ENCODE results near the gene CCNDBP1.
A peak's percentile ranks its signal among the peaks of the same experiment; 100 is the strongest.
"Not testable (repeated sequence)": the region's sequence is repeated elsewhere in the genome, so short reads cannot be mapped to it uniquely, and the experiment has no call there.

CCNDBP1 gene

DNA sequence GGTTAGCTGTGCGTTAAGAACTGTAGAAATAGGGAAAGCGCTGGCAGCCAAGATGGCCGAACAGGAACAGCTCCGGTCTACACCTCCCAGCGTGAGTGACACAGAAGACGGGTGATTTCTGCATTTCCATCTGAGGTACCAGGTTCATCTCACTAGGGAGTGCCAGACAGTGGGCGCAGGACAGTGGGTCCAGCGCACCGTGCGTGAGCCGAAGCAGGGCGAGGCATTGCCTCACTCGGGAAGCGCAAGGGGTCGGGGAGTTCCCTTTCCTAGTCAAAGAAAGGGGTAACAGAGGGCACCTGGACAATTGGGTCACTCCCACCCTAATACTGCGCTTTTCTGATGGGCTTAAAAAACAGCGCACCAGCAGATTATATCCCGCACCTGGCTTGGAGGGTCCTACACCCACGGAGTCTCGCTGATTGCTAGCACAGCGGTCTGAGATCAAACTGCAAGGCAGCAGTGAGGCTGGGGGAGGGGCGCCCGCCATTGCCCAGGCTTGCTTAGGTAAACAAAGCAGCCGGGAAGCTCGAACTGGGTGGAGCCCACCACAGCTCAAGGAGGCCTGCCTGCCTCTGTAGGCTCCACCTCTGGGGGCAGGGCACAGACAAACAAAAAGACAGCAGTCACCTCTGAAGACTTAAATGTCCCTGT lies 9.4 kb upstream of the CCNDBP1 start:
- H3K27me3 Mint-ChIP-seq; H3K27ac Mint-ChIP-seq (ENCODE audit: low read depth); H3K4me3 Mint-ChIP-seq; H3K9me3 Mint-ChIP-seq; H3K4me1 Mint-ChIP-seq; DNase-seq (ENCODE audit: low spot score in 2 of 2); ATAC-seq (replicated peaks; ENCODE audit: extremely low read depth, poor library complexity, severe bottlenecking): not testable (repeated sequence)
- peaks cover 19% of the 10 kb centered on the region for H3K36me3 Mint-ChIP-seq (ENCODE audit: insufficient read depth)

DNA sequence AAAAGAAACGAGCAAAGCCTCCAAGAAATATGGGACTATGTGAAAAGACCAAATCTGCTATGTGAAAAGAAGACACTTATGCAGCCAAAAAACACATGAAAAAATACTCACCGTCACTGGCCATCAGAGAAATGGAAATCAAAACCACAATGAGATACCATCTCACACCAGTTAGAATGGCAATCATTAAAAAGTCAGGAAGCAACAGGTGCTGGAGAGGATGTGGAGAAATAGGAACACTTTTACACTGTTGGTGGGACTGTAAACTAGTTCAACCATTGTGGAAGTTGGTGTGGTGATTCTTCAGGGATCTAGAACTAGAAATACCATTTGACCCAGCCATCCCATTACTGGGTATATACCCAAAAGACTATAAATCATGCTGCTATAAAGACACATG lies 8.1 kb upstream of the CCNDBP1 start:
- not testable (repeated sequence) for H3K9me3 Mint-ChIP-seq; ATAC-seq (replicated peaks; ENCODE audit: extremely low read depth, poor library complexity, severe bottlenecking); H3K27ac Mint-ChIP-seq (ENCODE audit: low read depth); H3K4me1 Mint-ChIP-seq; H3K27me3 Mint-ChIP-seq; H3K4me3 Mint-ChIP-seq; DNase-seq (ENCODE audit: low spot score in 2 of 2)
- peaks cover 22% of the 10 kb centered on the region for H3K36me3 Mint-ChIP-seq (ENCODE audit: insufficient read depth)

DNA sequence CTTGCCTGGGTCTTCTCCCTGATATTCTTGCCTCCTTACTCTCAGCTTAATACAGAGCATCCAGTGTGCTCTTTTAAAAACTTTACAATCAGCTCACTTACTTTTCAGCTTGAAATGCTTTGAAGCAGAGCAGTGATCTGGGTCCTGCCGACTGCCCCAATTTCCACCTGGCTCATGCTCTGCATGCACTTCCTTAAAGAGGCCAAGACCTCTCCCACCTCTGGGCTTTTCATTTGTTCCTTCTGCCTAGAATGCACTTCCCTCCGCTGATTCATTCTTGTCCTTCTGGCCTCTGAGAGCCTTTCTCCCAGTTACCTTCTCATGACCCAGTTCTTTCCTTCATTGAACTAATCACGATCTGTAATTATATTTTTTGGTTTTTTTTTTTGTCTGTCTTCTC lies 1.9 kb upstream of the CCNDBP1 start:
- H3K27me3 Mint-ChIP-seq = no peaks in the 10 kb centered on the region
- no peaks in the 10 kb centered on the region for H3K9me3 Mint-ChIP-seq
- no peak for ATAC-seq (replicated peaks; ENCODE audit: extremely low read depth, poor library complexity, severe bottlenecking)
- peaks cover 33% of the 10 kb centered on the region for H3K4me1 Mint-ChIP-seq
- DNase-seq (ENCODE audit: low spot score in 2 of 2) = no peak
- peaks cover 35% of the 10 kb centered on the region for H3K36me3 Mint-ChIP-seq (ENCODE audit: insufficient read depth)
- H3K4me3 Mint-ChIP-seq = no peak overlapping the region
- H3K27ac Mint-ChIP-seq (ENCODE audit: low read depth) = no peak overlapping the region

DNA sequence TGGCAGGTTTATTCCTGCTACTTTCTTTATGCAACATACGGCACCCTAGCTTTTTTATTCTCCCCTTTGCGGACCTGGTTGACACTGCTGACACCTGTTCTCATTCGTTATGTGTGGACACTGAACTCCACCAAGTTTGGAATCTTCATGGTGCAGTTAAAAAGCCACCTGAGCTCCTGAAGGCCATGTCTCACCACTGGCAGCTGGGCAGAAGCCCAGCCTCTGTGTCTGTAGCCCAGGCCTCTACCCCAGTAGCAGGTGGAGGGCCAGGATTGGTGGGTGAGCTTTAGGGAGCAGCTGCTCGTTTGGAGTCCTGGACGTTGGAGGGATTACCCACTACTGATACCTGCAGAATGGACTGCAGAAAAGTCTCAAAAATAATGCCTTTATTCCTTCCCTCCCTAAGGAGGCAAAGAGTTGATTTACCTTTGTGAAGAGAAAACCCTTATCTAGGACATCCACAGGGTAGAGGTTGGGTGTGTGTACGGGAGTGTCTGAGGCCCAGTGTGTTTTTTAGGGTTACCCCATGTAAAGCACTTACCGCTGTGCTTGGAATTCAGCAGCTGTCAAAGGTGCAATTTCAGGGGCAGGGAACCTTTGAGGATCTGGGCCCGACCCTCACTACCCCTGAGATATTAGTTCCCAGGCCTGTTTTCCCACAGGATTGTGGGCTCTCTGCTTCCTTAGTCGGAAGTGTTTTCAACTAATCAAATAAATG lies 637 bp upstream of the CCNDBP1 start:
- H3K9me3 Mint-ChIP-seq = no peaks in the 10 kb centered on the region
- no peaks in the 10 kb centered on the region for H3K27me3 Mint-ChIP-seq
- DNase-seq (ENCODE audit: low spot score in 2 of 2) = no peak
- H3K36me3 Mint-ChIP-seq (ENCODE audit: insufficient read depth) = peaks cover 40% of the 10 kb centered on the region
- peaks cover 38% of the 10 kb centered on the region for H3K4me1 Mint-ChIP-seq
- peak overlapping the region; percentile 90 for H3K4me3 Mint-ChIP-seq
- peak overlapping the region; percentile 96 for H3K27ac Mint-ChIP-seq (ENCODE audit: low read depth)
- ATAC-seq (replicated peaks; ENCODE audit: extremely low read depth, poor library complexity, severe bottlenecking) = no peak

DNA sequence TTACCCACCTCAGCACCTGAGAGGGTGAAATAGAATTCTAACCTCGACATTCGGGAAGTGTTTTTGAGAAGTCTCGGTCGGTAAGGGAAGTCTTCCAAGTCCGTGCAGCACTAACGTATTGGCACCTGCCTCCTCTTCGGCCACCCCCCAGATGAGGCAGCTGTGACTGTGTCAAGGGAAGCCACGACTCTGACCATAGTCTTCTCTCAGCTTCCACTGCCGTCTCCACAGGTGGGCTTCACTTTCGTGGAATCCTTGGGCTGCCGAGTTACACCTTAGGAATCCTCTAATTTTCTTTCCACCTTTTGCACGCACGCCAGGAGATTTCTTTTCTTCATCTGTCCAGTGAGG lies 775 bp downstream of the CCNDBP1 start:
- DNase-seq (ENCODE audit: low spot score in 2 of 2) (no peak), ATAC-seq (replicated peaks; ENCODE audit: extremely low read depth, poor library complexity, severe bottlenecking) (no peak)
- peaks cover 44% of the 10 kb centered on the region for H3K4me1 Mint-ChIP-seq
- peaks cover 40% of the 10 kb centered on the region for H3K36me3 Mint-ChIP-seq (ENCODE audit: insufficient read depth)
- peak overlapping the region; percentile 96 for H3K27ac Mint-ChIP-seq (ENCODE audit: low read depth)
- H3K9me3 Mint-ChIP-seq = no peaks in the 10 kb centered on the region
- H3K4me3 Mint-ChIP-seq = peak overlapping the region; percentile 90
- H3K27me3 Mint-ChIP-seq = no peaks in the 10 kb centered on the region

DNA sequence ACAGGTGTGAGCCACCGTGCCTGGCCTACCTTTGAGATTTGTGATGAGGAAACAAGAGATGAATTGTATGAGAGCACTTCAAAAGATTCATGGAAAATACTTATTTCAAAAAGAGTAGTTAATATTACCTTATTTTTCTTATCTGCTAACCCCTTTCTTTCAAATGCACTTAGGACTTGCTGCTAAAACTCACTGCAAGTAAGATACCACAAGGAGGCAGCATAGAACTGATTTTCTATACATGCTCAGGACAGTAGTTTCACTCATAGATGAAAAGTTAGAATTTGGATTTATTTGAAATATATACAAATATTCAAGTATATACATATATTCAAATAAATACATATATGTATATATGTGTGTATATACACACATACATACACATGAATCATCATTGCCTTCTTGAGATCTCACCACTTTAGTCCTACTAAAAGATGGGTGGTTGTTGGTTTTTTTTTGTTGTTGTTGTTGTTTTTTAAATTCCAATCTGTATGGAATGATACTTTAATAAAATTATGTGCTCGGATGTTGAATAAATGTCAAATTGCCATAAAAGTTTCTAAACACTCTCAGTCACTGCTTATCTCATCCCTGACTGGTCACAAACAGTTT lies 2.4 kb downstream of the CCNDBP1 start:
- Mint-ChIP-seq H3K27me3 (no peaks in the 10 kb centered on the region), H3K27ac (ENCODE audit: low read depth) (peak overlapping the region; percentile 96), H3K4me3 (peak overlapping the region; percentile 90), H3K4me1 (peaks cover 49% of the 10 kb centered on the region), H3K36me3 (ENCODE audit: insufficient read depth) (peaks cover 53% of the 10 kb centered on the region), H3K9me3 (no peaks in the 10 kb centered on the region)
- ATAC-seq (replicated peaks; ENCODE audit: extremely low read depth, poor library complexity, severe bottlenecking) = no peak
- no peak for DNase-seq (ENCODE audit: low spot score in 2 of 2)

DNA sequence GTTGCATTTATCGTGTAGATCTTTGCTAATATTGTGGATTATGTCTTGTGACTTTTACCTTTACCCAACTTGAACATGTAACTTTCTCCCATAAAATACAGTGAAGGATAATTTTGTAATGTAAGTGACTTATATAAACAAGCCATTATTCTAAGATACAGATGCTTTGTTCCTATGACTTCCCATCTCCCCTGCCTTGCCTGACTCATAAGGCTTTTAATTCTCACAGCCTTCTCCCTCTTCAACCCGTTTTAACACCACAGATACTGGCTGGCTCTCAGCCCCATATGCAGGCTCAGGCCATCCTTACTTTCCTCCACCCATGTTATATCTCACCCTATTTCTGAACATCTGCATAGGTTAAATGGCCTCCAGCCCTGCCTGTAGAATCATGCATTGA lies 4.1 kb downstream of the CCNDBP1 start:
- DNase-seq (ENCODE audit: low spot score in 2 of 2) = no peak
- no peak overlapping the region for H3K4me3 Mint-ChIP-seq
- no peaks in the 10 kb centered on the region for H3K27me3 Mint-ChIP-seq
- no peak for ATAC-seq (replicated peaks; ENCODE audit: extremely low read depth, poor library complexity, severe bottlenecking)
- H3K9me3 Mint-ChIP-seq = no peaks in the 10 kb centered on the region
- H3K36me3 Mint-ChIP-seq (ENCODE audit: insufficient read depth) = peaks cover 58% of the 10 kb centered on the region
- peaks cover 48% of the 10 kb centered on the region for H3K4me1 Mint-ChIP-seq
- H3K27ac Mint-ChIP-seq (ENCODE audit: low read depth) = no peak overlapping the region

DNA sequence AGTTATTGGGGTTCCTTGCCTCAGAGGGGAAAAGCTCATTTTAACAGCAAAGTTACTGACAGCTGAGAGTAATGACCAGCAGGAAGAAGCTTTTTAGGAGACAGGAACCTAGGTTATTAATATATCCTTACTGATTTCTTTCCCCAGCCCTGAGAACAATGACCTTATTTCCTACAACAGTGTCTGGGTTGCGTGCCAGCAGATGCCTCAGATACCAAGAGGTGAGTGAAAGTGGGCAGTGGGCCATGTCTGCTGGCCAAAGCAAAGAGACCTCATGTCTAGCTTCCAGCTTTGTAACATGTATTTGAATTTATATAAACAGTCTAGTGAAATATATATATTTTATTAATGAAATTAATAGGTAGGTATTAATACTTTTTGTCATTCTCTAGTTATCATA lies 5.0 kb downstream of the CCNDBP1 start:
- H3K27ac Mint-ChIP-seq (ENCODE audit: low read depth) = no peak overlapping the region
- H3K4me1 Mint-ChIP-seq = peaks cover 39% of the 10 kb centered on the region
- no peak overlapping the region for H3K4me3 Mint-ChIP-seq
- ATAC-seq (replicated peaks; ENCODE audit: extremely low read depth, poor library complexity, severe bottlenecking) (no peak), DNase-seq (ENCODE audit: low spot score in 2 of 2) (no peak)
- no peaks in the 10 kb centered on the region for H3K9me3 Mint-ChIP-seq
- H3K36me3 Mint-ChIP-seq (ENCODE audit: insufficient read depth) = peaks cover 63% of the 10 kb centered on the region
- no peaks in the 10 kb centered on the region for H3K27me3 Mint-ChIP-seq

DNA sequence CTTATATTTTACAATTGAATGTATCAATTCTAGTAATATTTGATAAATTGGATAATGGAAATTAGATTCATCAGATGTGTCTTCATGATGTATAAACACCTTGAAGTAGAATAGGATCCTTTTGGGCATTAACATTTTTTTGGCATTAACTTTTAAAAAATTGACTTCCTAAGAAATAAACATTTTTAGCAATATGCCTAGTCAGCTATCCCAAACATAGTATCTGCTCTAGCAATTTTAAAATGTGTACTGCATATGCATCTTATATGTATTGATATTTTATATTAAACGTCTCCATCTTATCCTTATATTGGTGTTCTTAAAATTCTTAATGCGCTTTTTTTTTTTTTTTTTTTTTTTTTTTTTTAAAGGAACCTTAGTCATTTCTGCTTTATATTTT lies 8.5 kb downstream of the CCNDBP1 start:
- peaks cover 67% of the 10 kb centered on the region for H3K36me3 Mint-ChIP-seq (ENCODE audit: insufficient read depth)
- no peak for DNase-seq (ENCODE audit: low spot score in 2 of 2)
- H3K27ac Mint-ChIP-seq (ENCODE audit: low read depth) = no peak overlapping the region
- peaks cover 16% of the 10 kb centered on the region for H3K4me1 Mint-ChIP-seq
- H3K9me3 Mint-ChIP-seq = no peaks in the 10 kb centered on the region
- no peaks in the 10 kb centered on the region for H3K27me3 Mint-ChIP-seq
- ATAC-seq (replicated peaks; ENCODE audit: extremely low read depth, poor library complexity, severe bottlenecking) = no peak
- H3K4me3 Mint-ChIP-seq = no peak overlapping the region

DNA sequence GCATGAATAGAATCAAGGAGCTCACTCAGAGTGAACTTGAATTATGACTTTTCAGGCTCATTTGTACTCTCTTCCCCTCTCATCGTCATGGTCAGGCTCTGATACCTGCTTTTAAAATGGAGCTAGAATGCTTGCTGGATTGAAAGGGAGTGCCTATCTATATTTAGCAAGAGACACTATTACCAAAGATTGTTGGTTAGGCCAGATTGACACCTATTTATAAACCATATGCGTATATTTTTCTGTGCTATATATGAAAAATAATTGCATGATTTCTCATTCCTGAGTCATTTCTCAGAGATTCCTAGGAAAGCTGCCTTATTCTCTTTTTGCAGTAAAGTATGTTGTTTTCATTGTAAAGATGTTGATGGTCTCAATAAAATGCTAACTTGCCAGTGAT lies 9.6 kb downstream of the CCNDBP1 start:
- H3K27ac Mint-ChIP-seq (ENCODE audit: low read depth) = no peak overlapping the region
- no peak for DNase-seq (ENCODE audit: low spot score in 2 of 2)

DNA sequence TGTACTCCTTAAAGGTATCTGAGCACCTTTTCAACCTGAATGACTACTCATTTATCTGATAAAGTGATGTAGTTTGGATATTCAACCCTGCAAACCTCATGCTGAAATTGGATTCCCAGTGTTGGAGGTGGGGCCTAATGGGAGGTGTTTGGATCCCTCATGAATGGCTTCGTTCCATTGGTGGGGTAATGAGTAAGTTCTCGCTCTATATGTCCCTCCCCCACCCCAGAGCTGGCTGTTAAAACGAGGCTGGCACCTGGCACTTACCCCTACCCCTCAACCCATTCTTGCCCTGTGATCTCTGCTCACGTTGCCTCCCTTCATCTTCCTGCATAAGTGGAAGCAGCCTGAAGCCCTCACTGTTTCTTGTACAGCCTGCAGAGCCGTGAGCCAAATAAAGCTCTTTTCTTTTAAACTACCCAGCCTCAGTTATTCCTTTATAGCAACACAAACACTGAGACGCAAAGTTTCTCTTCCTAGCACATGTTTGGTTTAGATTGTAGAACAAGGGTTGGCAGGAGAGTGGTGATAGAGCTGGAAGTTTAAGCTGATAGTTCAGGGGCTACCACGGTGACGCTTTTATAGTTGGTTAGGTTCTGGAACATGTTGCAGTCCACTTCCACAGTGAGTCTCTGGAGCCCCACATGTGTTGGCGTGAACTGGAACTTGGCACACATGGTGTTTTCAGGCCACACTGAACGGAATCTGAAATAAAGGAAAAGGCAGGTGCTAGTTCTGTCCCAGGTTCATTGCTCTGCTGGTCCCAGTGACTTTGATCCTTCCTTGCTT lies 11.8 kb downstream of the CCNDBP1 start:
- Mint-ChIP-seq H3K4me1 (no peaks in the 10 kb centered on the region), H3K27ac (ENCODE audit: low read depth) (no peak overlapping the region), H3K9me3 (no peaks in the 10 kb centered on the region), H3K4me3 (no peak overlapping the region), H3K36me3 (ENCODE audit: insufficient read depth) (peaks cover 53% of the 10 kb centered on the region), H3K27me3 (no peaks in the 10 kb centered on the region)
- no peak for ATAC-seq (replicated peaks; ENCODE audit: extremely low read depth, poor library complexity, severe bottlenecking)
- DNase-seq (ENCODE audit: low spot score in 2 of 2) = no peak

More for the DNA sequence above, 9.6 kb downstream of the CCNDBP1 start:
- no peaks in the 10 kb centered on the region for H3K9me3 Mint-ChIP-seq
- no peak for ATAC-seq (replicated peaks; ENCODE audit: extremely low read depth, poor library complexity, severe bottlenecking)
- H3K36me3 Mint-ChIP-seq (ENCODE audit: insufficient read depth) = peaks cover 63% of the 10 kb centered on the region
- no peak overlapping the region for H3K4me3 Mint-ChIP-seq
- peaks cover 9% of the 10 kb centered on the region for H3K4me1 Mint-ChIP-seq
- no peaks in the 10 kb centered on the region for H3K27me3 Mint-ChIP-seq

DNA sequence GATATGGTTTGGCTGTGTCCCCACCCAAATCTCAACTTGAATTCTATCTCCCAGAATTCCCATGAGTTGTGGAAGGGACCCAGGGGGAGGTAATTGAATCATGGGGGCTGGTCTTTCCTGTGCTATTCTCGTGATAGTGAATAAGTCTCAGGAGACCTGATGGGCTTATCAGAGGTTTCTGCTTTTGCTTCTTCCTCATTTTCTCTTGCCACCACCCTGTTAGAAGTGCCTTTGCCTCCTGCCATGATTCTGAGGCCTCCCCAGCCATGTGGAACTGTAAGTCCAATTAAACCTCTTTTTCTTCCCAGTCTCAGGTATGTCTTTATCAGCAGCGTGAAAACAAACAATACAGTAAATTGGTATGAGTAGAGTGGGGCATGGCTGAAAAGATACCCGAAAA lies 12.6 kb downstream of the CCNDBP1 start:
- H3K27ac Mint-ChIP-seq (ENCODE audit: low read depth); ATAC-seq (replicated peaks; ENCODE audit: extremely low read depth, poor library complexity, severe bottlenecking); H3K27me3 Mint-ChIP-seq; H3K4me1 Mint-ChIP-seq; DNase-seq (ENCODE audit: low spot score in 2 of 2); H3K4me3 Mint-ChIP-seq; H3K9me3 Mint-ChIP-seq: not testable (repeated sequence)
- peaks cover 46% of the 10 kb centered on the region for H3K36me3 Mint-ChIP-seq (ENCODE audit: insufficient read depth)

Data from central memory CD8-positive, alpha-beta T cell (primary cell).